ENCODE data around the gene LRFN2.

GRCh38 chr6:40437631-40438030 lies 149.5 kb downstream of the LRFN2 start:
- TF ChIP-seq ZNF384 (IDR thresholded peaks at IDR 0.05) (no peak), ARNT (IDR thresholded peaks at IDR 0.05) (no peak)
